Naive thymus-derived CD4-positive, alpha-beta T cell (primary cell): ENCODE results near the gene RAB31. TPM values are rescaled to one million over a fixed set of nuclear protein-coding genes. Genes with fewer than 3 reads are reported as not detected.

Source experiments
- ATAC-seq: fragments of 150-1000 bp; cut with Tn5 transposase; 2 replicates; pipeline ENCODE4 v1.10.0; 2021; ENCODE audit warnings: mild to moderate bottlenecking, moderate library complexity
- CTCF ChIA-PET: fragments of 350-600 bp; sonication (Branson Sonifier 250); formaldehyde crosslinking; loops from one replicate; lab custom pipeline; 2021; ENCODE audit warnings: antibody characterized with exemption; lab: Charles Lee
- POLR2A ChIA-PET: fragments of 350-600 bp; sonication (Branson Sonifier 250); formaldehyde crosslinking; loops from one replicate; lab custom pipeline; 2021; ENCODE audit warnings: antibody characterized with exemption, inconsistent platforms; lab: Charles Lee
- DNase-seq, 9 donors: peaks; one replicate each; pipeline versions ENCODE4 v3.0.0 to v3.0.0-alpha.2; 2020 to 2022; ENCODE audit warnings: mixed read lengths in 1 of 9
- H3K27ac ChIP-seq: one replicate; pipeline ENCODE4 v1.7.0; 2013; ENCODE audit warnings: mild to moderate bottlenecking, low read depth, low read length, moderate library complexity
- H3K27me3 ChIP-seq, 2 donors: one replicate each; pipeline ENCODE4 v1.7.0; 2013; ENCODE audit warnings: low read length in 2 of 2, mild to moderate bottlenecking in 2 of 2, moderate library complexity in 2 of 2; ENCODE audit not compliant: control insufficient read depth in 2 of 2, insufficient read depth in 2 of 2
- H3K36me3 ChIP-seq, 3 experiments: 1 replicate in 2 of 3; 2 replicates in 1 of 3; pipeline ENCODE4 v1.7.0; 2013; ENCODE audit warnings: low read length in 3 of 3, mild to moderate bottlenecking in 3 of 3, moderate library complexity in 1 of 3; ENCODE audit not compliant: insufficient read depth in 3 of 3, control insufficient read depth in 2 of 3
- H3K4me1 ChIP-seq, 2 donors: one replicate each; pipeline ENCODE4 v1.7.0; 2013; ENCODE audit warnings: low read length in 2 of 2, mild to moderate bottlenecking in 2 of 2, moderate library complexity in 1 of 2; ENCODE audit not compliant: control insufficient read depth in 2 of 2, insufficient read depth in 2 of 2
- H3K4me3 ChIP-seq: 2 replicates; pipeline ENCODE4 v1.7.0; 2013; ENCODE audit warnings: mild to moderate bottlenecking, low read length
- H3K9me3 ChIP-seq, 3 experiments: 1 replicate in 2 of 3; 2 replicates in 1 of 3; pipeline ENCODE4 v1.7.0; 2013; ENCODE audit warnings: low read length in 3 of 3; ENCODE audit not compliant: control insufficient read depth in 2 of 3
- H3K27ac Mint-ChIP-seq, 9 donors: one replicate each; pipeline ENCODE4 v1.8.0; 2020 to 2022; ENCODE audit warnings: mixed read lengths in 9 of 9, mild to moderate bottlenecking in 8 of 9, moderate library complexity in 5 of 9, inconsistent platforms in 2 of 9
- H3K27me3 Mint-ChIP-seq, 5 donors: one replicate each; pipeline ENCODE4 v1.8.0; 2021 to 2022; ENCODE audit warnings: mixed read lengths in 5 of 5, mild to moderate bottlenecking in 1 of 5
- H3K36me3 Mint-ChIP-seq, 5 donors: one replicate each; pipeline ENCODE4 v1.8.0; 2020 to 2022; ENCODE audit warnings: mixed read lengths in 5 of 5, mild to moderate bottlenecking in 3 of 5, inconsistent platforms in 1 of 5
- H3K4me1 Mint-ChIP-seq, 7 donors: one replicate each; pipeline ENCODE4 v1.8.0; 2020 to 2022; ENCODE audit warnings: mixed read lengths in 7 of 7, mild to moderate bottlenecking in 3 of 7, inconsistent platforms in 1 of 7
- H3K4me3 Mint-ChIP-seq, 10 donors: one replicate each; pipeline ENCODE4 v1.8.0; 2020 to 2022; ENCODE audit warnings: mild to moderate bottlenecking in 10 of 10, mixed read lengths in 10 of 10, moderate library complexity in 6 of 10, inconsistent platforms in 2 of 10
- H3K9me3 Mint-ChIP-seq, 11 donors: one replicate each; pipeline ENCODE4 v1.8.0; 2020 to 2022; ENCODE audit warnings: mixed read lengths in 11 of 11, mild to moderate bottlenecking in 4 of 11, inconsistent platforms in 1 of 11, moderate library complexity in 1 of 11
- intact Hi-C, 2 donors: fragments of 100-400 bp; cut with micrococcal nuclease; formaldehyde crosslinking; loops; one replicate each; pipeline ENCODE4 v1.15.1; 2023
- polyA plus RNA-seq, 2 donors: library from polyadenylated mRNA; unstranded; fragments of 300-500 nt; fragmentation: Illumina TruSeq; gene quantifications; one replicate each; pipeline ENCODE4 v1.2.3, GENCODE V29; 2021
- total RNA-seq, 6 experiments: library from RNA in 5 of 6; stranded (reverse) in 5 of 6; gene quantifications; 1 replicate in 5 of 6; 2 replicates in 1 of 6; pipeline ENCODE4 v1.2.3 and lab custom pipeline; 2021 to 2026

RAB31 gene
- total and polyA plus RNA-seq, 7 experiments from 2014 or later, result 0.41 to 48.6 (median 2.3) TPM

DNA sequence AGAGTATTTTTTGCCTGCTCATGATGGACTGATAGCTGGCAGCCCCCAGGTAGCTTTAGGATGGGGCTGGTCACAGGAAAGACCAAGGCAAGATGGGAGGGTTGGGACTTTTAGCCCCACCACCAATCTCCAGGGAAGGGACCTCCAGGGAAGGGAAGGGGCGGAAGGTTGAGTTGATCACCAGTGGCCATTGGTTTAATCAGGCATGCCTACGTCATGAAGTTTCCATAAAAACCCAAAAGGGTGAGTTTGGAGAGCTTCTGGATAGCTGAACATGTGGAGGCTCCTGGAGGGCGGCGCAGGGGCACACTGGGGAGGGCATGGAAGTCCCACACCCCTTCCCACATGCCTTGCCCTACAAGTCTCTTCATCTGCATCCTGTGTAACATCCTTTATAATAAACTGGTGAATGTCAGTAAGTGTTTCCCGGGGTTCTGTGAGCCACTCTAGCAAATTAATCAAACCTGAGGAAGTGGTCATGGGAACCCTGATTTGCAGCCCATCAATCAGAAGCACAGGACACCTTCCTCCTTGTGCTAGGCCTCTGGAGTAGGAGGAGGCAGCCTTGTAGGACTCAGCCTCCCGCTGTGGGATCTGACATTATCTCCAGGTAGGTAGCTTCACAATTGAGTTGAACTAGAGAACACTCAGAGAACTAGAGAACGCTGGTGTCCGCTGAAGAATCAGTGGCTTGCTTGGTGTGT, 30.3 kb downstream of the RAB31 start:
- DNase-seq, result no peak
- Mint-ChIP-seq H3K4me1 (peaks cover 0 to 11% (median 4%) of the 10 kb centered on the region in 7 donors), H3K4me3 (no peak overlapping the region), H3K27me3 (peaks cover 17 to 54% (median 30%) of the 10 kb centered on the region in 5 donors), H3K27ac (no peak overlapping the region), H3K36me3 (no peaks in the 10 kb centered on the region), H3K9me3 (no peaks in the 10 kb centered on the region)
- intact Hi-C loops, result no loop called here
- no peaks in the 10 kb centered on the region for H3K4me1 ChIP-seq
- H3K9me3 ChIP-seq, result no peaks in the 10 kb centered on the region
- ChIA-PET CTCF (no interaction called here), POLR2A (no interaction called here)
- H3K27ac ChIP-seq, result no peak overlapping the region
- no peak for ATAC-seq
- no peaks in the 10 kb centered on the region for H3K27me3 ChIP-seq
- H3K4me3 ChIP-seq, result no peak overlapping the region
- no peaks in the 10 kb centered on the region for H3K36me3 ChIP-seq

DNA sequence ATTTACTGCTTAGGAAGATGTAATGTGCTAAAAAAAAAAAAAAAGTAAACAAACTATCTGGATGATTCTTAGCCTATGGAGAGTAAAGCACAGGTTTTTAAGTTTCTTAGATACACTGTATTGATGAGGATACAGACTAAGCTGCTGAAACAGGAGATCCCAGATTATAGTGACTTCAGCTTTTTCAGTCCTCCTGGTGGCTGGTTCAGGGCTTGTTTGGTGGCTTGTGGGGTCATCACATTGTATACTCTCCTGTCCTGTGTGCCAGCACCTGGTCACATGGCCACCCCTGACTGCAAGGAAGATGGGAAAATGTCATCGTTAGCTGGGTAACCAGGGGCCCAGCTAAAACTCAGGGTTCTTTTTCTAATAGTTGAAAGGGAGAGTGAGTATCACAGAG, 31.4 kb downstream of the RAB31 start:
- Mint-ChIP-seq H3K4me1 (peaks cover 0 to 7% (median 0%) of the 10 kb centered on the region in 7 donors), H3K27ac (no peak overlapping the region), H3K36me3 (no peaks in the 10 kb centered on the region), H3K4me3 (no peak overlapping the region), H3K9me3 (no peaks in the 10 kb centered on the region), H3K27me3 (peaks cover 18 to 51% (median 33%) of the 10 kb centered on the region in 5 donors)
- Histone ChIP-seq H3K4me3 (no peak overlapping the region), H3K9me3 (no peaks in the 10 kb centered on the region), H3K4me1 (no peaks in the 10 kb centered on the region), H3K27ac (no peak overlapping the region), H3K27me3 (no peaks in the 10 kb centered on the region), H3K36me3 (no peaks in the 10 kb centered on the region)
- CTCF ChIA-PET, result no interaction called here
- POLR2A ChIA-PET, result no interaction called here
- intact Hi-C loops, result no loop called here
- DNase-seq (no peak), ATAC-seq (no peak)

DNA sequence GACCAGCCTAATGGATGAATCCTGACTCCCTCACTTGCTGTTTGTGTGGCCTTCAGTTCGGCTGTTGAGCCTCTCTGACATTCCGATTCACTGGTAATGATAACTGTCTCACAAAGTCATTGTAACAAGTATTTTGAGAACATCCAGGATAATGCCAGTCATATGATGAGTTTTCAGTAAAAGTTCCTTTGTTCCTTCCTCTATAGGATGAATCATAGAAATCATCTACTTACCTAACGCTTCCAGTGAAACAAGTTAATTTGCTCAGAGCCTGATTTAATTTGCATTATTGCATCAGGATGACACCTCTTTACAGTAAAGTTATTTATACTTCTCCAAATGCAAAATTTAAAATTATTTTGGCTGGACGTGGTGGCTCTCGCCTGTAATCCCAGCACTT, 32.0 kb downstream of the RAB31 start:
- Mint-ChIP-seq H3K27ac (no peak overlapping the region), H3K27me3 (peaks cover 24 to 46% (median 30%) of the 10 kb centered on the region in 5 donors), H3K4me1 (peaks cover 0 to 4% (median 0%) of the 10 kb centered on the region in 7 donors), H3K9me3 (no peaks in the 10 kb centered on the region), H3K4me3 (no peak overlapping the region), H3K36me3 (no peaks in the 10 kb centered on the region)
- Histone ChIP-seq H3K27ac (no peak overlapping the region), H3K36me3 (no peaks in the 10 kb centered on the region), H3K9me3 (no peaks in the 10 kb centered on the region), H3K4me3 (no peak overlapping the region), H3K27me3 (no peaks in the 10 kb centered on the region), H3K4me1 (no peaks in the 10 kb centered on the region)
- intact Hi-C loops, result no loop called here
- ATAC-seq, result peak; percentile 33
- ChIA-PET POLR2A (no interaction called here), CTCF (no interaction called here)
- no peak for DNase-seq

DNA sequence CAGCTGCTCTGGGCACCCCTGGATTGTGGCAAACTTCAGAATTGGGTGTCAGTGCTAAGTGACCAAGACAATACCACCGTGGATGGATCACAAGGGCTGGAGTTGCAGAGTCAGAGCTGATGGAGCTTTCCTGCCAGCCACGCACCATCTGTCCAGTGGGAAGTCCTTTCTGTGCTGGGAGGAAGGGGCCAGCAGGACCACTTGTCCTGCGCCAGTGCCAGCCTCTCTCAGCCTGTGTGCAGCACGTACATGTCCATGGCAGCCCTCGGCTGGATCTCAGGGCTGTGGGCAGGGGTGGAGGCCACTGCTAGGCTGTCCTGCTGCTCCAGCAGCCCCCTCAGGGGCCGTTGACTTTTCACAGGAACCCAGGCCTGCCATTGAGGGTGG, 33.3 kb downstream of the RAB31 start:
- H3K36me3 Mint-ChIP-seq, result no peaks in the 10 kb centered on the region
- no peak overlapping the region for H3K4me3 Mint-ChIP-seq
- DNase-seq (no peak), ATAC-seq (no peak)
- ChIA-PET POLR2A (no interaction called here), CTCF (no interaction called here)
- H3K36me3 ChIP-seq, result no peaks in the 10 kb centered on the region
- H3K9me3 ChIP-seq, result no peaks in the 10 kb centered on the region
- intact Hi-C loops, result no loop called here
- H3K4me1 Mint-ChIP-seq, result no peaks in the 10 kb centered on the region
- no peaks in the 10 kb centered on the region for H3K9me3 Mint-ChIP-seq
- H3K27me3 Mint-ChIP-seq, result peaks cover 26 to 52% (median 29%) of the 10 kb centered on the region in 5 donors
- no peaks in the 10 kb centered on the region for H3K4me1 ChIP-seq
- H3K27me3 ChIP-seq, result no peaks in the 10 kb centered on the region
- H3K27ac Mint-ChIP-seq, result no peak overlapping the region
- no peak overlapping the region for H3K4me3 ChIP-seq
- no peak overlapping the region for H3K27ac ChIP-seq

DNA sequence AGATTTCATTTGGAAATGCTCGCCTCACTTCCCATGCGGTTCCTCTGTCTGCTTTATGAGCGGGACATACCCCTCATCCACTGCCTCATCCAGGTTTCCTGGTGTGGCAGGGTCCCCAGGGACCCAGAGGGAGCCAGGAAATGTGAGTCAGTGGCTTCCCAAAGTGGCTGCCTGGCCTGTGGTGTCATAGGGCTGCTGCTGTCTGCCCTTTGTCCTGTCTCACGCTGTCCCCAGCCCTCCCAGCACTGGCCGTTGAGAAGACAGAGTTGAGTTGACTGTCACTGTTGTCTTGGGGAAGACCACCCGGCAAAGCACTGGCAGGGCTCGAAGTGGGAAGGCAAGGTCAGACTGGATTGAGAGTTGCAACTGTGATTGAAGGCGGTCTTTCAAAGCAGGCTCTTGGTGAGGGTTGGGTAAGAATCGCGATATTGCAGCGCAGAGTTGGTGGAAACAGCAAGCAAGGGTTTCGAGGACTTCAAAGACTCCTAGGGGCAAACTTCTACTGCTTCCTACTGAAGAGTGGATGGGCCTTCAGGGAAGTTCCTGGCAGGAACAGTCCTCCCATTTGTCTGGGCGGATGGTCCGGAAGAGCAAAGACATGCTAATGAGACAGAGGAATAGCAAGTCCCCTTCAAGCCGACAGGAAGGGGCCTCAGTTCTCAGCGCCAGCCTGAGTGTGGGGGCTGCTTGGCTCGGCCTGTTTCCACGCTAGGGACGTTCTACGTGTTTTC, 33.9 kb downstream of the RAB31 start:
- Histone ChIP-seq H3K9me3 (no peaks in the 10 kb centered on the region), H3K4me3 (no peak overlapping the region), H3K4me1 (no peaks in the 10 kb centered on the region), H3K27ac (no peak overlapping the region), H3K36me3 (no peaks in the 10 kb centered on the region), H3K27me3 (no peaks in the 10 kb centered on the region)
- ChIA-PET CTCF (no interaction called here), POLR2A (no interaction called here)
- intact Hi-C loops, result no loop called here
- Mint-ChIP-seq H3K4me3 (no peak overlapping the region), H3K9me3 (no peaks in the 10 kb centered on the region), H3K27me3 (peaks cover 26 to 56% (median 29%) of the 10 kb centered on the region in 5 donors), H3K4me1 (no peaks in the 10 kb centered on the region), H3K27ac (no peak overlapping the region), H3K36me3 (no peaks in the 10 kb centered on the region)
- ATAC-seq, result no peak
- no peak for DNase-seq

DNA sequence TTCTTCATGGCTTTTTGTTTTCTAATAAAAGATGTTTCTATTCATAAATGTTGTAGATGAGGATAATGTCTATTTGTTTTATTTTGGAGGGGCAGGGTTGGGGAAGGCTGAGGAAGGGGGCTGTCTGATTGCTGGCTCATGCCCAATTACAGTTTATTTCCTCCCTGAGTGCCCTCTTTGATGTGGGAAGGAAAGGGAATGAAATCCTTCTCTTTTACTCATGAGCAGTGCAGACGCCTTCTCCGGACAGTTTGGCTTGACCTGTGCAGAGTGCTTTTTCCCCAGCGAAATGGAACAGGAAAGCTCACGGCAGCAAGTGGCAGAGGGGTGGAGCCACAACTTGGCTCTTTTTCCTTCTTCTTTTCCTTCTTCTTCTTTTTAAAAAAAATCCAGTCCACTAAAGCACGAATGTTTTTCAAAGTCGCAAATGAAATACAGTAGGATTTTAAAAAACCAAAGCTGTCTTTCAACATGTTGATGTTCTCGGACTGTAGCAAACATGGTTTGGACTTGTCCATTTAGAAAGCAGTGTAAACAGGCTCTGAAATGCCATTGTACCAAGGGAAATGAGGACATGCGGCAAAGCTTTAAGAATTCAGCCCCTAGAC, 34.5 kb downstream of the RAB31 start:
- Histone ChIP-seq H3K27me3 (no peaks in the 10 kb centered on the region), H3K9me3 (no peaks in the 10 kb centered on the region), H3K36me3 (no peaks in the 10 kb centered on the region), H3K4me1 (no peaks in the 10 kb centered on the region), H3K4me3 (no peak overlapping the region), H3K27ac (no peak overlapping the region)
- no peak for ATAC-seq
- no peak for DNase-seq
- ChIA-PET POLR2A (no interaction called here), CTCF (no interaction called here)
- Mint-ChIP-seq H3K9me3 (peaks cover 0 to 1% (median 0%) of the 10 kb centered on the region in 11 donors), H3K36me3 (no peaks in the 10 kb centered on the region), H3K4me3 (no peak overlapping the region), H3K4me1 (no peaks in the 10 kb centered on the region), H3K27me3 (peaks cover 26 to 57% (median 29%) of the 10 kb centered on the region in 5 donors), H3K27ac (no peak overlapping the region)
- intact Hi-C loops, result no loop called here
